ENCODE data around the gene DPM1.
A peak's percentile ranks its signal among the peaks of the same experiment; 100 is the strongest.

The DPM1 gene

GRCh38 chr20:50929299-50930138 lies 28.8 kb downstream of the DPM1 start:
- peak; percentile 84 for DNase-seq

- no peak for DNase-seq
Measured at GRCh38 chr20:50928469-50928868, 29.9 kb downstream of the DPM1 start.

GRCh38 chr20:50926530-50926929 lies 31.8 kb downstream of the DPM1 start:
- DNase-seq: no peak

GRCh38 chr20:50924261-50924920 lies 33.9 kb downstream of the DPM1 start:
- DNase-seq: no peak

GRCh38 chr20:50921803-50922501 lies 36.4 kb downstream of the DPM1 start:
- no peak for DNase-seq

- DNase-seq: no peak
Measured at GRCh38 chr20:50920997-50921396, 37.3 kb downstream of the DPM1 start.

- DNase-seq: no peak
Measured at GRCh38 chr20:50919567-50919966, 38.8 kb downstream of the DPM1 start.

- DNase-seq: no peak
Measured at GRCh38 chr20:50918403-50918802, 39.9 kb downstream of the DPM1 start.

- no peak for DNase-seq
Measured at GRCh38 chr20:50916934-50917333, 41.4 kb downstream of the DPM1 start.

GRCh38 chr20:50916257-50916656 lies 42.1 kb downstream of the DPM1 start:
- DNase-seq: peak; percentile 8

- no peak for DNase-seq
Measured at GRCh38 chr20:50915424-50915823, 42.9 kb downstream of the DPM1 start.

- peak; percentile 44 for DNase-seq
Measured at GRCh38 chr20:50913690-50914375, 44.5 kb downstream of the DPM1 start.

- DNase-seq: no peak
Measured at GRCh38 chr20:50911716-50912115, 46.6 kb downstream of the DPM1 start.

- no peak for DNase-seq
Measured at GRCh38 chr20:50911030-50911429, 47.3 kb downstream of the DPM1 start.

- DNase-seq: no peak
Measured at GRCh38 chr20:50909413-50909812, 48.9 kb downstream of the DPM1 start.

GRCh38 chr20:50904067-50904570 lies 54.2 kb downstream of the DPM1 start:
- no peak for DNase-seq

GRCh38 chr20:50903353-50904051 lies 54.8 kb downstream of the DPM1 start:
- DNase-seq: no peak

GRCh38 chr20:50901301-50901700 lies 57.0 kb downstream of the DPM1 start:
- DNase-seq: no peak

- no peak for DNase-seq
Measured at GRCh38 chr20:50900261-50900660, 58.1 kb downstream of the DPM1 start.

GRCh38 chr20:50898475-50898874 lies 59.9 kb downstream of the DPM1 start:
- no peak for DNase-seq

GRCh38 chr20:50895111-50895830 lies 63.1 kb downstream of the DPM1 start:
- no peak for DNase-seq

GRCh38 chr20:50893620-50894019 lies 64.7 kb downstream of the DPM1 start:
- DNase-seq: no peak
